Neural cell (in vitro differentiated cells): ENCODE data around the gene DOK1.

ENCODE experiments used
- CTCF ChIP-seq: fragments of 450-650 bp; IDR thresholded peaks from 2 replicates; pipeline ENCODE4 v1.5.1; 2014; ENCODE audit warnings: antibody characterized with exemption, mild to moderate bottlenecking, moderate library complexity; ENCODE audit not compliant: poor library complexity, severe bottlenecking
- EP300 ChIP-seq: fragments of 450-650 bp; conservative IDR thresholded peaks from 2 replicates; pipeline ENCODE4 v1.6.1; 2014; ENCODE audit warnings: antibody characterized with exemption, mild to moderate bottlenecking, moderate library complexity; ENCODE audit not compliant: poor library complexity, severe bottlenecking
- EZH2 ChIP-seq: fragments of 200-600, 300-800 bp; shearing (Covaris generic), sonication (generic); IDR thresholded peaks from 2 replicates; pipeline ENCODE4 v1.6.1; 2014; ENCODE audit warnings: antibody characterized with exemption, low read length, borderline replicate concordance, mild to moderate bottlenecking; ENCODE audit not compliant: insufficient read depth, poor library complexity, severe bottlenecking
- MXI1 ChIP-seq: fragments of 450-650 bp; conservative IDR thresholded peaks from 2 replicates; pipeline ENCODE4 v1.6.1; 2014; ENCODE audit warnings: antibody characterized with exemption, mild to moderate bottlenecking; ENCODE audit not compliant: poor library complexity, severe bottlenecking
- POLR2AphosphoS5 ChIP-seq: IDR thresholded peaks from 2 replicates; pipeline ENCODE4 v1.6.1; 2012
- TAF1 ChIP-seq: IDR thresholded peaks from 2 replicates; pipeline ENCODE4 v1.6.1; 2012; ENCODE audit warnings: low read depth

- no peak for TF ChIP-seq MXI1
- TF ChIP-seq POLR2AphosphoS5: no peak
- TF ChIP-seq TAF1: no peak
- TF ChIP-seq EZH2: no peak
- no peak for TF ChIP-seq CTCF
- no peak for TF ChIP-seq EP300
Observed at GRCh38 chr2:74507926-74508520, 46.5 kb upstream of the DOK1 start.
